ENCODE measurements around the gene SMCO3.

The SMCO3 gene

GRCh38 chr12:14850929-14851663 lies 37.1 kb upstream of the SMCO3 start:
- POLR2A ChIA-PET, result no interaction called here
- no peaks in the 10 kb centered on the region for H3K36me3 ChIP-seq (ENCODE audit: control insufficient read depth in 2 of 2, insufficient read depth in 1 of 2, low read length in 2 of 2)
- CTCF ChIA-PET, result interaction anchor here (0.7 kb wide), 1 partner anchor 114 kb away, joined by 3 read pairs; no protein-coding TSS in a partner anchor
- no peaks in the 10 kb centered on the region for H3K9me3 ChIP-seq (ENCODE audit: control insufficient read depth, insufficient read depth, low read depth, low read length)
- no peak overlapping the region for H3K27ac ChIP-seq (ENCODE audit: extremely low read depth, low read depth, low read length)
- H3K4me3 ChIP-seq (ENCODE audit: low read depth, low read length), result no peak overlapping the region
- H3K4me1 ChIP-seq (ENCODE audit: control insufficient read depth, insufficient read depth, low read length), result peaks cover 5% of the 10 kb centered on the region; the same call in 1 of the 2 replicates
- no peak for TF ChIP-seq ZBTB44 (tag by site-specific recombination; IDR thresholded peaks at IDR 0.05)
- TF ChIP-seq ZNF239 (tag by site-specific recombination; IDR thresholded peaks at IDR 0.05), result no peak
- TF ChIP-seq IKZF3 (tag by site-specific recombination; IDR thresholded peaks at IDR 0.05), result no peak
- no peak for TF ChIP-seq PRDM1 (tag by site-specific recombination; IDR thresholded peaks at IDR 0.05)
- no peak for TF ChIP-seq ZNF362 (tag by site-specific recombination; IDR thresholded peaks at IDR 0.05)
- no peak for TF ChIP-seq ZNF777 (tag by site-specific recombination; IDR thresholded peaks at IDR 0.05; ENCODE audit: borderline replicate concordance)
- no peak for TF ChIP-seq RBAK (tag by site-specific recombination; IDR thresholded peaks at IDR 0.05)
- TF ChIP-seq ZNF660 (tag by site-specific recombination; IDR thresholded peaks at IDR 0.05), result no peak
- TF ChIP-seq ZNF280D (tag by site-specific recombination; IDR thresholded peaks at IDR 0.05), result no peak
- no peak for TF ChIP-seq SETDB1 (IDR thresholded peaks at IDR 0.05; ENCODE audit: insufficient read length, low read length)
- TF ChIP-seq AEBP2 (tag by site-specific recombination; IDR thresholded peaks at IDR 0.05; ENCODE audit: borderline replicate concordance), result no peak
- TF ChIP-seq ZNF76 (tag by site-specific recombination; IDR thresholded peaks at IDR 0.05; ENCODE audit: borderline replicate concordance, low read depth), result no peak

- peaks cover 5% of the 10 kb centered on the region; the same call in 1 of the 2 replicates for H3K4me1 ChIP-seq (ENCODE audit: control insufficient read depth, insufficient read depth, low read length)
- no peak overlapping the region for H3K4me3 ChIP-seq (ENCODE audit: low read depth, low read length)
- H3K9me3 ChIP-seq (ENCODE audit: control insufficient read depth, insufficient read depth, low read depth, low read length), result no peaks in the 10 kb centered on the region
- H3K27ac ChIP-seq (ENCODE audit: extremely low read depth, low read depth, low read length), result no peak overlapping the region; the same call in 1 of the 2 replicates
- ChIA-PET POLR2A (no interaction called here), CTCF (interaction anchor here (1.0 kb wide), 1 partner anchor 146 kb away, joined by 10 read pairs; no protein-coding TSS in a partner anchor)
- no peaks in the 10 kb centered on the region for H3K36me3 ChIP-seq (ENCODE audit: control insufficient read depth in 2 of 2, insufficient read depth in 1 of 2, low read length in 2 of 2)
- TF ChIP-seq ZNF610 (tag by site-specific recombination; IDR thresholded peaks at IDR 0.05; ENCODE audit: borderline replicate concordance), result no peak
- no peak for TF ChIP-seq ZNF76 (tag by site-specific recombination; IDR thresholded peaks at IDR 0.05; ENCODE audit: borderline replicate concordance, low read depth)
- no peak for TF ChIP-seq ZNF146 (tag by site-specific recombination; IDR thresholded peaks at IDR 0.05)
- no peak for TF ChIP-seq ZEB2 (tag by site-specific recombination; IDR thresholded peaks at IDR 0.05)
- peak; percentile 31; the same call in 1 of the 2 replicates for TF ChIP-seq ZNF10 (tag by site-specific recombination; IDR thresholded peaks at IDR 0.05)
- TF ChIP-seq ZNF311 (tag by site-specific recombination; IDR thresholded peaks at IDR 0.05; ENCODE audit: borderline replicate concordance), result no peak
- TF ChIP-seq HIC1 (tag by site-specific recombination; IDR thresholded peaks at IDR 0.05), result peak; percentile 65
- TF ChIP-seq ZNF16 (tag by site-specific recombination; IDR thresholded peaks at IDR 0.05; ENCODE audit: low read depth), result no peak
- 0 out of 2 replicates have a peak, but pooled peaks have one; percentile 11 for TF ChIP-seq SCRT2 (tag by site-specific recombination; IDR thresholded peaks at IDR 0.05)
- TF ChIP-seq ZNF555 (tag by site-specific recombination; conservative IDR thresholded peaks at IDR 0.05), result no peak
- no peak for TF ChIP-seq ZBTB7A (tag by site-specific recombination; IDR thresholded peaks at IDR 0.05; ENCODE audit: low read depth)
- no peak for TF ChIP-seq ZNF26 (tag by site-specific recombination; IDR thresholded peaks at IDR 0.05)
Observed at GRCh38 chr12:14849661-14850060, 35.7 kb upstream of the SMCO3 start.

All from HEK293 (cell line).